CD4-positive, alpha-beta T cell (primary cell): ENCODE measurements around the gene CDRT4. TPM values are rescaled to one million over a fixed set of nuclear protein-coding genes. Genes with fewer than 3 reads are reported as not detected.

Source experiments
- ATAC-seq: fragments of 200-7000 bp; cut with Tn5 transposase; one replicate; pipeline ENCODE4 v1.10.0; 2022; ENCODE audit warnings: mild to moderate bottlenecking; ENCODE audit not compliant: poor library complexity
- CTCF ChIA-PET: fragments of 350-600 bp; sonication (Branson Sonifier 250); formaldehyde crosslinking; loops from one replicate; lab custom pipeline; 2021; ENCODE audit warnings: antibody characterized with exemption, inconsistent platforms; lab: Charles Lee
- POLR2A ChIA-PET: fragments of 350-600 bp; sonication (Branson Sonifier 250); formaldehyde crosslinking; loops from one replicate; lab custom pipeline; 2021; ENCODE audit warnings: antibody characterized with exemption, inconsistent platforms; lab: Charles Lee
- DNase-seq, 14 experiments: peaks; one replicate each; pipeline ENCODE4 v3.0.0-alpha.2; 2013 to 2020; ENCODE audit warnings: mixed read lengths in 2 of 14
- H3K27ac ChIP-seq, 2 donors: one replicate each; pipeline versions ENCODE4 v1.5.1 to v1.7.0; 2013; ENCODE audit warnings: low read length in 2 of 2, low read depth in 1 of 2, mild to moderate bottlenecking in 1 of 2
- H3K27me3 ChIP-seq, 2 experiments: 1 replicate in 1 of 2; 2 replicates in 1 of 2; pipeline versions ENCODE4 v1.6.1 to v1.7.0; 2013; ENCODE audit warnings: low read length in 2 of 2, control low read depth in 1 of 2, mild to moderate bottlenecking in 1 of 2, moderate library complexity in 1 of 2; ENCODE audit not compliant: insufficient read depth in 2 of 2, control insufficient read depth in 1 of 2
- H3K36me3 ChIP-seq: one replicate; pipeline ENCODE4 v1.6.1; 2013; ENCODE audit warnings: low read length, control low read depth; ENCODE audit not compliant: insufficient read depth
- H3K4me1 ChIP-seq: one replicate; pipeline ENCODE4 v1.6.1; 2013; ENCODE audit warnings: low read length, control low read depth; ENCODE audit not compliant: insufficient read depth
- H3K4me3 ChIP-seq: one replicate; pipeline ENCODE4 v1.5.1; 2013; ENCODE audit warnings: mild to moderate bottlenecking, low read length, moderate library complexity
- H3K9me3 ChIP-seq, 2 experiments: 1 replicate in 1 of 2; 2 replicates in 1 of 2; pipeline versions ENCODE4 v1.6.1 to v1.7.0; 2013; ENCODE audit warnings: low read length in 2 of 2, mild to moderate bottlenecking in 2 of 2, control low read depth in 1 of 2, moderate library complexity in 1 of 2; ENCODE audit not compliant: control insufficient read depth in 1 of 2, insufficient read depth in 1 of 2
- H3K27ac Mint-ChIP-seq: one replicate; pipeline ENCODE4 v1.8.0; 2020; ENCODE audit warnings: mixed read lengths
- H3K27me3 Mint-ChIP-seq: one replicate; pipeline ENCODE4 v1.8.0; 2021; ENCODE audit warnings: mixed read lengths
- H3K36me3 Mint-ChIP-seq: one replicate; pipeline ENCODE4 v1.8.0; 2021; ENCODE audit warnings: low read depth, mixed read lengths
- H3K4me1 Mint-ChIP-seq: one replicate; pipeline ENCODE4 v1.8.0; 2021; ENCODE audit warnings: low read depth, mixed read lengths
- H3K4me3 Mint-ChIP-seq: one replicate; pipeline ENCODE4 v1.8.0; 2020; ENCODE audit warnings: mild to moderate bottlenecking, mixed read lengths
- H3K9me3 Mint-ChIP-seq: one replicate; pipeline ENCODE4 v1.8.0; 2020; ENCODE audit warnings: mixed read lengths
- CTCF ChIP-seq: fragments of 200-600 bp; IDR thresholded peaks from one replicate; pipeline ENCODE4 v1.8.0; 2022; ENCODE audit warnings: antibody characterized with exemption, mild to moderate bottlenecking
- intact Hi-C, 2 experiments: fragments of 100-400 bp; cut with DNase I in 1 of 2; cut with micrococcal nuclease in 1 of 2; formaldehyde crosslinking; loops; one replicate each; pipeline versions ENCODE4 v1.15.1 to v1.9.0; 2023 to 2025; cut with DNase I, micrococcal nuclease
- total RNA-seq, 174 experiments: library from RNA in 2 of 174; stranded (reverse) in 2 of 174; gene quantifications; one replicate each; pipeline ENCODE4 v1.2.3 and lab custom pipeline; 2021 to 2026

CDRT4 gene
- total RNA-seq, 2 experiments from 2014 or later = 0.89 to 3.3 TPM

DNA sequence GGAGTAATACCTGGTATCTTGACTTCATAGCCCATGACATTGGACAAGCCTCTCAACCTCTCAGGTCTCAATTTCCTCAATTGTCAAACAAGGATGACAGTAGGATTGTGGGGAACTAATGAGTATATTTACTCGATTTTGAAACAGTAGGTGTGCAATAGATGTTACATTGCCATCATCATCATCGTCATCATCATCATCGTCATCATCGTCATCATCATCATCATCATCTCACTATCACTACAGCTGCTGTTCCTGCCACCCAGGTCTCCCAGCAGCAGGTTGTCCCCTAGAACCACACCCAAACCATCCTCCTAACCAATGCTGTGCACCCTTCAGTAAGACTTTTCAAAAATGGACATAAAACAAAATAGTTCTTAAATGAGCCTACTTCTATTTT lies 24.8 kb upstream of the CDRT4 start:
- Mint-ChIP-seq H3K27ac (no peak overlapping the region), H3K4me3 (no peak overlapping the region), H3K27me3 (no peaks in the 10 kb centered on the region), H3K9me3 (no peaks in the 10 kb centered on the region), H3K36me3 (peaks cover 26% of the 10 kb centered on the region), H3K4me1 (no peaks in the 10 kb centered on the region)
- ChIA-PET POLR2A (no interaction called here), CTCF (no interaction called here)
- Histone ChIP-seq H3K4me3 (no peak overlapping the region), H3K9me3 (peaks cover 0 to 4% of the 10 kb centered on the region in 2 experiments), H3K27ac (no peak overlapping the region), H3K4me1 (no peaks in the 10 kb centered on the region), H3K36me3 (no peaks in the 10 kb centered on the region), H3K27me3 (no peaks in the 10 kb centered on the region)
- intact Hi-C loops = no loop called here
- DNase-seq (no peak), ATAC-seq (no peak)
- no peak for TF ChIP-seq CTCF

- no peak for TF ChIP-seq CTCF
- Mint-ChIP-seq H3K4me1 (no peaks in the 10 kb centered on the region), H3K27ac (no peak overlapping the region), H3K4me3 (no peak overlapping the region), H3K36me3 (peaks cover 14% of the 10 kb centered on the region), H3K9me3 (no peaks in the 10 kb centered on the region), H3K27me3 (no peaks in the 10 kb centered on the region)
- H3K4me3 ChIP-seq = no peak overlapping the region
- ATAC-seq = no peak
- no peaks in the 10 kb centered on the region for H3K36me3 ChIP-seq
- intact Hi-C loops = no loop called here
- H3K27me3 ChIP-seq = no peaks in the 10 kb centered on the region
- no peaks in the 10 kb centered on the region for H3K4me1 ChIP-seq
- no peak overlapping the region for H3K27ac ChIP-seq
- H3K9me3 ChIP-seq = peaks cover 0 to 4% of the 10 kb centered on the region in 2 experiments
- CTCF ChIA-PET = no interaction called here
- no peak for DNase-seq
- POLR2A ChIA-PET = no interaction called here
Measured at GRCh38 chr17:15490634-15491261, 23.3 kb upstream of the CDRT4 start.

DNA sequence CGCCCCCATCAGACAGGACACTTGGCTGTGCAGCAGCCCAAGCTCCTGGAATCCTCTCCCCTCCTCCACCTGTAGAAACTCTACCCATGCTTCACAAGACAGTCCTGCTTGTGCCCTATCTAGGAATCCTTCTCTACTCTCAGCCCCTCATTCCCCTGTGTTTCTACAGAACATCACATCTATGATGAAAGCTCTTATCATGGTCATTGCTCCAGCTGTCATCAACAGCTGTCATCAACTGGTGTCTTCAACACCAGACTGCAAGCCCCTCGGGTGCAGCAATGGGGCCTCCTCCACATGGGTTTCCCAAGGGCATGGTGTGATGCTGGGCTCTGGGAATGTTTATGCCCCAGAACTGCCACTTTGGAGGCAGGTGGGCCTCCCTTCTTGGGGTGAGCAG lies 21.1 kb upstream of the CDRT4 start:
- DNase-seq = no peak
- Mint-ChIP-seq H3K27me3 (no peaks in the 10 kb centered on the region), H3K27ac (no peak overlapping the region)

More for the DNA sequence above, 21.1 kb upstream of the CDRT4 start:
- ChIA-PET CTCF (no interaction called here), POLR2A (no interaction called here)
- Histone ChIP-seq H3K4me1 (no peaks in the 10 kb centered on the region), H3K9me3 (peaks cover 0 to 4% of the 10 kb centered on the region in 2 experiments), H3K27ac (no peak overlapping the region), H3K4me3 (no peak overlapping the region), H3K27me3 (no peaks in the 10 kb centered on the region), H3K36me3 (peaks cover 1% of the 10 kb centered on the region)
- TF ChIP-seq CTCF = no peak
- intact Hi-C loops = no loop called here
- H3K4me1 Mint-ChIP-seq = no peaks in the 10 kb centered on the region
- no peaks in the 10 kb centered on the region for H3K9me3 Mint-ChIP-seq
- H3K36me3 Mint-ChIP-seq = peaks cover 4% of the 10 kb centered on the region
- H3K4me3 Mint-ChIP-seq = no peak overlapping the region
- ATAC-seq = no peak
